Measurements from ENCODE around the gene CLSTN2. TPM values are rescaled to one million over a fixed set of nuclear protein-coding genes. Genes with fewer than 3 reads are reported as not detected.

Gene CLSTN2
- total RNA-seq, 1 experiment from 2014 or later: 0.02 TPM

GRCh38 chr3:140013220-140013619 lies 78.2 kb downstream of the CLSTN2 start:
- ATAC-seq: no peak
- DNase-seq (ENCODE audit: low read depth, low spot score): no peak
- Histone ChIP-seq H3K4me2 (ENCODE audit: low read length) (no peak overlapping the region), H3K36me3 (ENCODE audit: control insufficient read depth in 1 of 2, insufficient read depth in 2 of 2, low read length in 2 of 2) (no peaks in the 10 kb centered on the region), H3K79me2 (ENCODE audit: insufficient read depth, low read length) (no peaks in the 10 kb centered on the region), H3K9ac (ENCODE audit: low read length) (no peak overlapping the region), H2AFZ (ENCODE audit: low read depth, low read length, poor library complexity, severe bottlenecking) (no peak overlapping the region), H3K9me3 (ENCODE audit: control insufficient read depth in 1 of 2, insufficient read depth in 1 of 2, low read depth in 1 of 2, low read length in 2 of 2) (no peaks in the 10 kb centered on the region), H3K27me3 (ENCODE audit: insufficient read depth, low read length) (peaks cover 45% of the 10 kb centered on the region), H3K4me3 (replicated peaks in 1 of 2; ENCODE audit: low read depth in 1 of 2, low read length in 2 of 2) (no peak overlapping the region), H3K27ac (ENCODE audit: low read depth, low read length) (no peak overlapping the region), H3K4me1 (ENCODE audit: control insufficient read depth in 1 of 2, insufficient read depth in 2 of 2, low read length in 2 of 2) (no peaks in the 10 kb centered on the region), H4K20me1 (ENCODE audit: insufficient read depth) (no peaks in the 10 kb centered on the region), H3K9me2 (ENCODE audit: insufficient read depth) (no peaks in the 10 kb centered on the region)
- CTCF ChIA-PET: no interaction called here
- intact Hi-C loops (cut with micrococcal nuclease): no loop called here
- RAD21 ChIA-PET (ENCODE audit: low non-redundant PET in 1 of 2, low total read pairs in 2 of 2, uncharacterized antibody in 2 of 2, unreplicated experiment in 2 of 2): no interaction called here
- no TSS peak for BruUV-seq (replicated peaks)
- TF ChIP-seq REST (IDR thresholded peaks at IDR 0.05; ENCODE audit: low read depth): no peak
- TF ChIP-seq SRF (IDR thresholded peaks at IDR 0.05; ENCODE audit: low read depth): no peak
- no peak for TF ChIP-seq YY1 (IDR thresholded peaks at IDR 0.05; ENCODE audit: extremely low read depth, insufficient replicate concordance, low read depth, low read length)
- no peak for TF ChIP-seq RAD21 (IDR thresholded peaks at IDR 0.05; ENCODE audit: low read depth)
- TF ChIP-seq FOSL1 (IDR thresholded peaks at IDR 0.05; ENCODE audit: low read depth): no peak
- no peak for TF ChIP-seq ZBTB33 (IDR thresholded peaks at IDR 0.05; ENCODE audit: extremely low read depth, insufficient replicate concordance, low read length)
- no peak for TF ChIP-seq ZFX (IDR thresholded peaks at IDR 0.05)
- TF ChIP-seq EZH2 (IDR thresholded peaks at IDR 0.05): no peak
- POLR2A ChIA-PET: no interaction called here

All from HCT116 (cell line).